D721Med (cell line): Measurements from ENCODE around the gene TAF15.

Source experiments
- DNase-seq: peaks from one replicate; pipeline ENCODE4 v3.0.0; 2011; ENCODE audit warnings: low spot score; ENCODE audit not compliant: insufficient read length
- FAIRE-seq: peaks from 2 replicates; lab custom pipeline; 2011; peaks lifted over from hg19 to GRCh38; lab: Jason Lieb, UNC
- TF ChIP-seq, protein P1 (sequence below): IDR thresholded peaks from 2 replicates; pipeline ENCODE4 v1.5.1; 2012; ENCODE audit warnings: mild to moderate bottlenecking, control low read depth; ENCODE audit not compliant: insufficient read depth; ENCODE audit errors: missing control alignments

TAF15 gene

GRCh38 chr17:35877345-35878029 lies 68.2 kb downstream of the TAF15 start:
- DNase-seq (no peak), FAIRE-seq (no peak)
- TF ChIP-seq, protein P1, sequence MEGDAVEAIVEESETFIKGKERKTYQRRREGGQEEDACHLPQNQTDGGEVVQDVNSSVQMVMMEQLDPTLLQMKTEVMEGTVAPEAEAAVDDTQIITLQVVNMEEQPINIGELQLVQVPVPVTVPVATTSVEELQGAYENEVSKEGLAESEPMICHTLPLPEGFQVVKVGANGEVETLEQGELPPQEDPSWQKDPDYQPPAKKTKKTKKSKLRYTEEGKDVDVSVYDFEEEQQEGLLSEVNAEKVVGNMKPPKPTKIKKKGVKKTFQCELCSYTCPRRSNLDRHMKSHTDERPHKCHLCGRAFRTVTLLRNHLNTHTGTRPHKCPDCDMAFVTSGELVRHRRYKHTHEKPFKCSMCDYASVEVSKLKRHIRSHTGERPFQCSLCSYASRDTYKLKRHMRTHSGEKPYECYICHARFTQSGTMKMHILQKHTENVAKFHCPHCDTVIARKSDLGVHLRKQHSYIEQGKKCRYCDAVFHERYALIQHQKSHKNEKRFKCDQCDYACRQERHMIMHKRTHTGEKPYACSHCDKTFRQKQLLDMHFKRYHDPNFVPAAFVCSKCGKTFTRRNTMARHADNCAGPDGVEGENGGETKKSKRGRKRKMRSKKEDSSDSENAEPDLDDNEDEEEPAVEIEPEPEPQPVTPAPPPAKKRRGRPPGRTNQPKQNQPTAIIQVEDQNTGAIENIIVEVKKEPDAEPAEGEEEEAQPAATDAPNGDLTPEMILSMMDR: no peak

DNA sequence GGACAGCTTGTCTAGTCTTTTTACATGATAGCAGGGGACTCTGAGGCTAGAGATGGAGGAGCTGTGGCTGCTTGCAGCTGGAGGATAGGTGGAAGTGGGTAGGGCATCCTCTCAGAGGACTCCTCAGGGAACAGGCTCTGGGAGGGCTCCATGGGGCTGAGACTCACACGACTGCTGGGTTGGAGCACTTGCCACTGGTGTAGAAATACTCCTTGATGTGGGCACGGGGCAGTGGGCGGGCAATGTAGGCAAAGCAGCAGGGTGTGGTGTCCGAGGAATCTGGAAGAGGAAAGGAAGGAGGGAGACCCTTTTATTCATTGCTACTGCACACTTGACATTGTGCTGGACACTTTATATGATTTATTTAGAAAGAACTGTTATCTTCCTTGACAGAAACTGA lies 69.1 kb downstream of the TAF15 start:
- TF ChIP-seq, protein P1: no peak
- DNase-seq (no peak), FAIRE-seq (no peak)

DNA sequence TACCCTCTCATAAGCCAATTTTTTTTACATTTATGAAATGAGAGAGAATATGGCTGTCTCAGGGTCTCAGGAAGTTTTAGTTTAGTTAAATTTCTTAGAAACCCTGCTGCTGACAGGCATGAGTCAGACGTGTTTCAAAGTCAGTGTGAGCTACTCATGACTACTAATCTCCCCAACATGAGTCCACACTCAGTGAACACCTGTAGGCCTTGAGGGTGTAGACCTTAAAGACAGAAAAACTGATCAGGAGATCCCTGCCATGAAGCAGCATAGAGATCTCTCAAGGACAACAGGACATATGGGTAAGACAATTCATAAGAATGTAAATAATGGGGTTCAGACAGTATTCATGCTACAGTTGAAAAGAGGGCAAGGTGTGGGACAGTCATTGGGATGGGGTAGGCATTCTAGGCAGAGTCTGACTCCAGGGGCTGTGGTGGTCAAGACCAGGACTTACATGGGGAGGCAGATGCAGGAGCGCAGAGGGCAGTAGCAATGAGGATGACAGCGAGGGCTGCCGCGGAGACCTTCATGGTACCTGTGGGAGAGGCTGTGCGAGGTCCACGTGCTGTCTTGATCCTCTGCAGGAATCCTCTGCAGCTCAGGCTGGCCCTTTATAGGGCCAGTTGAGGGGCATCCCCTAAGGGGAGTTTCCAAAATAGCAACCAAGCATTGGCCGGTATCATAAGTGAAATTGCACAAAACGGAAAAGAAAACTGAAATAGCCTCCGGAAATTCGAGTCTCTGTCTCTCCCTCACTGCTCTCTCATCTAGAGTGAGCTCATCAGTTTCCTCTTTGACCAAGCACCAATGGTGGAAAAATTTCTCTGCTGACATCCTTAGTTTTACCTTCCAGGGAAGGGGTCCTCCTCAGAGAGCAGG lies 70.7 kb downstream of the TAF15 start, which contains the start of gene CCL5:
CCL5 (minus strand) TSS at position 588 of the 882 bp plus-strand sequence.
- DNase-seq (no peak), FAIRE-seq (no peak)
- TF ChIP-seq, protein P1: no peak

DNA sequence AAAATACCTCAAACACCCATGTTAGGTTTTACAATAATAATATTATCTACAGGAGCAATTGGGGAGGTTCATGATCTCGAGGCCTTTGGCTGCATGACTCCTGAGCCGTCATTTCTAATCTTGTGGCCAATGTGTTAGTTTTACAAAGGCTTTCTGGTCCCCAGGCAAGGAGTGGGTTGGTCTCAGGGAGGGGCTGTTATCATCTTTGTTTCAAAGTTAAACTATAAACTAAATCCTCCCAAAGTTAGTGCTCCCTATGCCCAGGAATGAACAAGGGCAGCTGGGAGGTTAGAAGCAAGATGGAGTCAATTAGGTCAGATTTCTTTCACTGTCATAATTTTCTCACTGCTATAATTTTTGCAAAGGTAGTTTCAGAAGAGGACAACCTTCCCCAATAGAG lies 80.0 kb downstream of the TAF15 start:
- no peak for DNase-seq
- FAIRE-seq: no peak
- TF ChIP-seq, protein P1: no peak

DNA sequence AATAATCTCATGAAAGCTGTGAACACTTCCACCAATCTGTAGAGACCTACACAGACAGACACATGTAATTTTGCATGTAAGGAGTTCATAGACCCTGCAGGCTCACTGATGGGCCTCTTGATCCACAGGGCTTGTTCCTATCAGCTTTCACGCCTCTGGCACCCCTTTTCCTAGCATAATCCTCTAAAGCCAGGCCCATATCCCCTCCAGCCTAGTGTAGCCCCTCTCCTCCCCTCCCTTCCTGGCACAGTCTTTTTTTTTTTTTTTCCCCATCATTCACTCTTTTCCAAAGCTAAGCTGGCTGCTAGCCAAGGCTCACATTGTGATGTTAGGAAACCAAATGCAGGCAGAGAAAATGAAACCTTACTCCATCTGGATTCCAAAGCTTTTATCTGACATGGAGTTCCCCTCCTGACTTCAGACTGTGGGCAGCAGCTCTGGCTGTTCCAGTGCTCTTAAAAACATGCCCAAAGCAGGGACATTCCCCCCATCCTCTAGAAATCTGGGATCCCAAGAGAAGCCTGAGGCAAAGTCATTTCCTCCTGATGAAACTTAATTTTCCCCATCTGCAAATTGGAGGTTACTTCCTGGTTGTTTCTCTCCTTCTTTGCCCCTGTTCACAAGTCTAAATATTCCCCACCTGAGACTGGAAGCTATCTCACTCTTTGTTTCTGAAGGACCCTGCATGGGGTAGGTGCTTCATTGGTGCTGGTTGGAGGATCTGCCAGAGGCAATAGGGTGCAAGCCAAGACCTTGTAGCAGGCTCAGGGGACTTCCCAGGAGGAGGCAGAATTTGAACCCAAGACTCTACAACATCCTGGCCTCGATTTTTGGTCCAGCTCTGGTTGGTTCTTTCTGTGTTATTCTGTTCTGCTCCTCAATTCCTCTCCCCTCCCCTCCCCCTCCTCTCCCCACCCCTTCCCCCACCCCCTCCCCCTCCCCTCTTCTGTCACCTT lies 80.8 kb downstream of the TAF15 start:
- TF ChIP-seq, protein P1: no peak
- FAIRE-seq (no peak), DNase-seq (no peak)

GRCh38 chr17:35890774-35891155 lies 81.5 kb downstream of the TAF15 start:
- FAIRE-seq (no peak), DNase-seq (no peak)
- TF ChIP-seq, protein P1: no peak
